Liver (tissue), 2 donors: ENCODE data around the gene BRD4.
"Not testable (repeated sequence)": the region's sequence is repeated elsewhere in the genome, so short reads cannot be mapped to it uniquely, and the experiment has no call there.

Source experiments
- CTCF ChIP-seq: fragments of 150-350 bp; IDR thresholded peaks from 2 replicates; pipeline ENCODE4 v1.5.1; 2017; ENCODE audit warnings: improper control_type of control experiment, low read depth, low read length; ENCODE audit not compliant: missing input control
- FOXA2 ChIP-seq: IDR thresholded peaks from 2 replicates; pipeline ENCODE4 v1.6.1; 2016; ENCODE audit warnings: antibody characterized with exemption
- REST ChIP-seq: IDR thresholded peaks from 2 replicates; pipeline ENCODE4 v1.6.1; 2016; ENCODE audit warnings: antibody characterized with exemption, mild to moderate bottlenecking
- donor health status: healthy.

- TF ChIP-seq REST, CTCF, FOXA2: not testable (repeated sequence)
These were observed 30.7 kb upstream of the BRD4 start for GRCh38 chr19:15363048-15363447.
